Gastroesophageal sphincter (tissue), 3 donors: ENCODE data around the gene DMD.

Experiments
- CTCF ChIP-seq, 4 experiments: fragments of 200-600 bp in 2 of 4; fragments of 450-650 bp in 2 of 4; sonication (generic) in 1 of 4; IDR thresholded peaks; one replicate each; pipeline ENCODE4 v1.5.1; 2017 to 2019; ENCODE audit warnings: antibody characterized with exemption in 4 of 4, mild to moderate bottlenecking in 2 of 4, moderate library complexity in 2 of 4
- POLR2A ChIP-seq, 2 donors: fragments of 450-650 bp; IDR thresholded peaks; one replicate each; pipeline ENCODE4 v1.6.1; 2017; ENCODE audit warnings: antibody characterized with exemption in 2 of 2, mild to moderate bottlenecking in 2 of 2, moderate library complexity in 1 of 2
- POLR2AphosphoS5 ChIP-seq: sonication (generic); formaldehyde crosslinking; IDR thresholded peaks from one replicate; pipeline ENCODE4 v1.6.1; 2017; ENCODE audit warnings: antibody characterized with exemption

- TF ChIP-seq CTCF (IDR thresholded peaks at IDR 0.05) (no peak), POLR2AphosphoS5 (no peak), POLR2A (IDR thresholded peaks at IDR 0.05) (no peak)
These were observed 1.2 kb downstream of the DMD start for GRCh38 chrX:33210156-33210555.
